ENCODE data around the gene ZNF281.

ZNF281 gene

GRCh38 chr1:200401263-200401662 is 8.6 kb downstream of the ZNF281 start (continued):
- TF ChIP-seq ZNF24 (tag by site-specific recombination; IDR thresholded peaks at IDR 0.05) (no peak), PRDM4 (tag by site-specific recombination; IDR thresholded peaks at IDR 0.05) (no peak)

GRCh38 chr1:200400556-200400955 is 9.3 kb downstream of the ZNF281 start:
- Histone ChIP-seq H3K4me3 (ENCODE audit: low read depth, low read length) (no peak overlapping the region), H3K27ac (ENCODE audit: extremely low read depth, low read depth, low read length) (no peak overlapping the region), H3K36me3 (ENCODE audit: control insufficient read depth in 2 of 2, insufficient read depth in 1 of 2, low read length in 2 of 2) (peaks cover 6 to 13% of the 10 kb centered on the region in 2 experiments), H3K9me3 (ENCODE audit: control insufficient read depth, insufficient read depth, low read depth, low read length) (no peaks in the 10 kb centered on the region), H3K4me1 (ENCODE audit: control insufficient read depth, insufficient read depth, low read length) (0 out of 2 replicates have a peak, but pooled peaks cover 2% of the 10 kb centered on the region)
- POLR2A ChIA-PET: no interaction called here
- TF ChIP-seq ZNF133 (tag by site-specific recombination; IDR thresholded peaks at IDR 0.05) (peak; percentile 39; the same call in 1 of the 2 replicates), ZBTB6 (tag by site-specific recombination; IDR thresholded peaks at IDR 0.05) (no peak)
- CTCF ChIA-PET: interaction anchor here (0.8 kb wide), 1 partner anchor 121 kb away, joined by 3 read pairs; no protein-coding TSS in a partner anchor

GRCh38 chr1:200399860-200400259 is 10.0 kb downstream of the ZNF281 start:
- H3K9me3 ChIP-seq (ENCODE audit: control insufficient read depth, insufficient read depth, low read depth, low read length): no peaks in the 10 kb centered on the region
- H3K4me3 ChIP-seq (ENCODE audit: low read depth, low read length): no peak overlapping the region
- ChIA-PET CTCF (interaction anchor here (1.0 kb wide), 1 partner anchor 110 kb away, joined by 3 read pairs; no protein-coding TSS in a partner anchor), POLR2A (no interaction called here)
- peaks cover 6 to 11% of the 10 kb centered on the region in 2 experiments for H3K36me3 ChIP-seq (ENCODE audit: control insufficient read depth in 2 of 2, insufficient read depth in 1 of 2, low read length in 2 of 2)
- 0 out of 2 replicates have a peak, but pooled peaks cover 2% of the 10 kb centered on the region for H3K4me1 ChIP-seq (ENCODE audit: control insufficient read depth, insufficient read depth, low read length)
- no peak overlapping the region for H3K27ac ChIP-seq (ENCODE audit: extremely low read depth, low read depth, low read length)
- TF ChIP-seq ZNF558 (tag by site-specific recombination; IDR thresholded peaks at IDR 0.05) (no peak), ZNF677 (tag by site-specific recombination; IDR thresholded peaks at IDR 0.05) (no peak), HOXC10 (CRISPR knock-in tag; IDR thresholded peaks at IDR 0.05) (no peak), ZNF426 (tag by site-specific recombination; IDR thresholded peaks at IDR 0.05) (no peak), ZNF366 (tag by site-specific recombination; conservative IDR thresholded peaks at IDR 0.05) (peak; percentile 61), SP7 (tag by site-specific recombination; IDR thresholded peaks at IDR 0.05) (peak; percentile 35; the same call in 1 of the 2 replicates), ZNF184 (tag by site-specific recombination; IDR thresholded peaks at IDR 0.05) (no peak), OSR2 (tag by site-specific recombination; IDR thresholded peaks at IDR 0.05) (peak; percentile 79), ZSCAN16 (tag by site-specific recombination; IDR thresholded peaks at IDR 0.05) (no peak), ZNF18 (tag by site-specific recombination; IDR thresholded peaks at IDR 0.05) (no peak), SCRT2 (tag by site-specific recombination; IDR thresholded peaks at IDR 0.05) (no peak), ZNF266 (tag by site-specific recombination; IDR thresholded peaks at IDR 0.05; ENCODE audit: low read depth) (no peak), ZNF704 (tag by site-specific recombination; IDR thresholded peaks at IDR 0.05) (no peak), WT1 (tag by site-specific recombination; IDR thresholded peaks at IDR 0.05) (peak; percentile 82), ZEB2 (tag by site-specific recombination; IDR thresholded peaks at IDR 0.05) (peak; percentile 49; the same call in 1 of the 2 replicates), ZNF658 (tag by site-specific recombination; IDR thresholded peaks at IDR 0.05) (no peak), INSM2 (tag by site-specific recombination; IDR thresholded peaks at IDR 0.05) (peak; percentile 50; the same call in 1 of the 2 replicates), BCL11A (tag by site-specific recombination; IDR thresholded peaks at IDR 0.05; ENCODE audit: low read depth) (peak; percentile 84; the same call in 1 of the 2 replicates), ZNF585B (tag by site-specific recombination; IDR thresholded peaks at IDR 0.05) (no peak), ZNF26 (tag by site-specific recombination; IDR thresholded peaks at IDR 0.05) (no peak), ZBTB17 (tag by site-specific recombination; IDR thresholded peaks at IDR 0.05) (peak; percentile 35; the same call in 1 of the 2 replicates)
